Uterus (tissue), 2 donors: ENCODE measurements around the gene RBP4.

Source experiments
- CTCF ChIP-seq, 4 experiments: fragments of 200-600 bp in 2 of 4; fragments of 450-650 bp in 2 of 4; sonication (generic) in 2 of 4; IDR thresholded peaks; one replicate each; pipeline ENCODE4 v1.5.1; 2016 to 2019; ENCODE audit warnings: antibody characterized with exemption in 4 of 4, mild to moderate bottlenecking in 2 of 4, moderate library complexity in 1 of 4
- POLR2A ChIP-seq, 2 donors: fragments of 450-650 bp; IDR thresholded peaks; one replicate each; pipeline ENCODE4 v1.6.1; 2016; ENCODE audit warnings: antibody characterized with exemption in 2 of 2, mild to moderate bottlenecking in 1 of 2, moderate library complexity in 1 of 2

DNA sequence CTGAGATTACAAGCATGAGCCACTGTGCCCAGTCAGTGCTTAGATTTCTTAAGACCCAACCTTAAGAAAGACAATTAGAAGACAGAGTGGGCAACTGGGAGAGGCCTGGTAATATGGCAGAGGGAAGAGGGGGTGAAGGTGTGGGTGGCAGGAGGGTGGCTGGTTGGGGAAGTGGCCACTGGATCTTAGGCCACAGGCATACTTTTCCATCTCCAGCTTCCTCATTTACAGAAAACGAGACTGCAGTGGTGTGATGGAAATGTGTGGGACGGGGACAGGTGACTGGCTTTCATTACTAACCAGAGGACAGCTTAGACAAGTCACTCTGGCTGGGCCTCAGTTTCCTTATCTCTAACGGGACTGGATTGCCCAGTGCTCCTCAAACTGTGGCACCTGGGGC is 35.6 kb downstream of the RBP4 start:
- no peak for TF ChIP-seq CTCF (IDR thresholded peaks at IDR 0.05)
- TF ChIP-seq POLR2A (IDR thresholded peaks at IDR 0.05) = no peak
